Prostate gland (tissue), 2 donors: Measurements from ENCODE around the gene CERKL. TPM values are rescaled to one million over a fixed set of nuclear protein-coding genes. Genes with fewer than 3 reads are reported as not detected.
"Not testable (repeated sequence)": the region's sequence is repeated elsewhere in the genome, so short reads cannot be mapped to it uniquely, and the experiment has no call there.

ENCODE experiments used
- DNase-seq: peaks from one replicate; pipeline ENCODE4 v3.0.0-alpha.2; 2019; ENCODE audit warnings: low spot score
- H3K27ac ChIP-seq, 2 donors: fragments of 200-600 bp; sonication (generic); 2 replicates each; pipeline ENCODE4 v1.5.1; 2017 to 2019
- H3K27me3 ChIP-seq: fragments of 200-600 bp; sonication (generic); replicated peaks from 2 replicates; pipeline ENCODE4 v1.5.1; 2019; ENCODE audit not compliant: insufficient read depth
- H3K36me3 ChIP-seq, 2 donors: fragments of 200-600 bp; sonication (generic); 1 replicate in 1 of 2; 2 replicates in 1 of 2; pipeline versions ENCODE4 v1.5.1 to v1.8.1; 2017 to 2019
- H3K4me1 ChIP-seq: fragments of 200-600 bp; sonication (generic); replicated peaks from 2 replicates; pipeline ENCODE4 v1.5.1; 2019
- H3K4me3 ChIP-seq, 2 donors: fragments of 200-600 bp; sonication (generic); 2 replicates each; pipeline ENCODE4 v1.5.1; 2017 to 2019
- H3K9me3 ChIP-seq: fragments of 200-600 bp; sonication (generic); 2 replicates; pipeline ENCODE4 v1.5.1; 2017
- POLR2A ChIP-seq: fragments of 450-650 bp; IDR thresholded peaks from one replicate; pipeline ENCODE4 v1.6.1; 2016; ENCODE audit warnings: antibody characterized with exemption, mild to moderate bottlenecking
- POLR2AphosphoS5 ChIP-seq: sonication (generic); formaldehyde crosslinking; IDR thresholded peaks from one replicate; pipeline ENCODE4 v1.6.1; 2017; ENCODE audit warnings: antibody characterized with exemption
- WGBS: methylation state at CpG from one replicate; pipeline ENCODE4 v1.1.5; 2018; 5-methylcytosine and 5-hydroxymethylcytosine counted together
- intact Hi-C: fragments of 100-400 bp; cut with DNase I; formaldehyde crosslinking; loops from one replicate; pipeline ENCODE4 v1.14.2; 2022
- total RNA-seq, 2 donors: library from RNA; depleted of rRNA; stranded (reverse); fragments of >200 nt; gene quantifications; one replicate each; pipeline ENCODE4 v1.1.0, GENCODE V29; 2016
- TF ChIP-seq, protein P1 (sequence below), 4 experiments: fragments of 200-600 bp in 2 of 4; fragments of 450-650 bp in 2 of 4; sonication (generic) in 2 of 4; IDR thresholded peaks; 1 replicate in 3 of 4; 2 replicates in 1 of 4; pipeline ENCODE4 v1.5.1; 2016 to 2019; ENCODE audit warnings: antibody characterized with exemption in 4 of 4, mild to moderate bottlenecking in 2 of 4, moderate library complexity in 2 of 4

Gene CERKL, protein sequence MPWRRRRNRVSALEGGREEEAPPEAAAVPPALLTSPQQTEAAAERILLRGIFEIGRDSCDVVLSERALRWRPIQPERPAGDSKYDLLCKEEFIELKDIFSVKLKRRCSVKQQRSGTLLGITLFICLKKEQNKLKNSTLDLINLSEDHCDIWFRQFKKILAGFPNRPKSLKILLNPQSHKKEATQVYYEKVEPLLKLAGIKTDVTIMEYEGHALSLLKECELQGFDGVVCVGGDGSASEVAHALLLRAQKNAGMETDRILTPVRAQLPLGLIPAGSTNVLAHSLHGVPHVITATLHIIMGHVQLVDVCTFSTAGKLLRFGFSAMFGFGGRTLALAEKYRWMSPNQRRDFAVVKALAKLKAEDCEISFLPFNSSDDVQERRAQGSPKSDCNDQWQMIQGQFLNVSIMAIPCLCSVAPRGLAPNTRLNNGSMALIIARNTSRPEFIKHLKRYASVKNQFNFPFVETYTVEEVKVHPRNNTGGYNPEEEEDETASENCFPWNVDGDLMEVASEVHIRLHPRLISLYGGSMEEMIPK
- total RNA-seq = 1 to 10 TPM in 1 of 2 donors, under 1 TPM in 1; 0.55 to 3.9 TPM

DNA sequence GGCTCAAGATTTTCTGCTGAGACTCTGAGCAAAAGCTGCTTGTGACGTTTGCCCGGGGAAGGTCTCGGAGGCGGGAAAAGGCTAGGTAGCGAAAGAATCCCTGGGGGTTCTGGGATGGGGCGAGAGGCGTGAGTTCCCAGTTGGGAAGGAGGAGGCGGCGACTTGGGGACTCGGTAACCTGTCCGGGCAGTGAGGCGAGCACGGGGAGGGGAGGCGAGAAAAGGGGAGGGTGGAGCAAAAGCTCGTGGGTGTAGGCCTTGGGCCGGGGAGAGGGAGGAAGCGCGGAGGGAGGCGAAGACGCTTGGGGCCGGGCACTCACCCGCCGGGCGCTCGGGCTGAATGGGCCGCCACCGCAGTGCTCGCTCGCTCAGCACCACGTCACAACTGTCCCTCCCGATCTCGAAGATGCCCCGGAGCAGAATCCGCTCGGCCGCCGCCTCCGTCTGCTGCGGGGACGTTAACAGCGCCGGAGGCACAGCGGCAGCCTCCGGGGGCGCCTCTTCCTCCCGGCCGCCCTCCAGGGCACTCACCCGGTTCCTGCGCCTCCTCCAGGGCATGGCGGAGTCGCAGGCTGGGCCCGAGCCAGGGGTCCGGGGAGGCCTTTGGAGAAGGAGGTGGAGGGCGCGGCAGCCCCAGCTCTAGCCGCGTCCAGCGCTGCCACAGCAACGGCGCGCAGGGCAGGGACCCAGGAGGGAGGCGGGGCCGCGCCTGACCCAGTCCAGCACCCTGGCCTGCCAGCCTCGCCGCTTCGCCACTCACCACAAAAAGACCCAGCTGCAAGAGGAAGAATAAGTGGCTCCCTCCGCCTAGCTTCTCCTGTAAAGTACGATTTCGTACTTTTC is at the start of gene CERKL:
Gene CERKL (minus strand): TSS at position 656 of the 842 bp plus-strand sequence. CDS start 99 bp downstream, at position 557.
- Histone ChIP-seq H3K36me3 (no peaks in the 10 kb centered on the region), H3K27ac (no peak within 1 kb of the TSS), H3K9me3 (no peaks in the 10 kb centered on the region), H3K4me3 (peak within 1 kb of the TSS; percentile 19 to 37), H3K27me3 (no peaks in the 10 kb centered on the region), H3K4me1 (no peaks in the 10 kb centered on the region)
- WGBS = 3% methylated on average over 70 of the region's 70 CpGs
- TF ChIP-seq POLR2A (no peak), POLR2AphosphoS5 (no peak)
- TF ChIP-seq, protein P1, sequence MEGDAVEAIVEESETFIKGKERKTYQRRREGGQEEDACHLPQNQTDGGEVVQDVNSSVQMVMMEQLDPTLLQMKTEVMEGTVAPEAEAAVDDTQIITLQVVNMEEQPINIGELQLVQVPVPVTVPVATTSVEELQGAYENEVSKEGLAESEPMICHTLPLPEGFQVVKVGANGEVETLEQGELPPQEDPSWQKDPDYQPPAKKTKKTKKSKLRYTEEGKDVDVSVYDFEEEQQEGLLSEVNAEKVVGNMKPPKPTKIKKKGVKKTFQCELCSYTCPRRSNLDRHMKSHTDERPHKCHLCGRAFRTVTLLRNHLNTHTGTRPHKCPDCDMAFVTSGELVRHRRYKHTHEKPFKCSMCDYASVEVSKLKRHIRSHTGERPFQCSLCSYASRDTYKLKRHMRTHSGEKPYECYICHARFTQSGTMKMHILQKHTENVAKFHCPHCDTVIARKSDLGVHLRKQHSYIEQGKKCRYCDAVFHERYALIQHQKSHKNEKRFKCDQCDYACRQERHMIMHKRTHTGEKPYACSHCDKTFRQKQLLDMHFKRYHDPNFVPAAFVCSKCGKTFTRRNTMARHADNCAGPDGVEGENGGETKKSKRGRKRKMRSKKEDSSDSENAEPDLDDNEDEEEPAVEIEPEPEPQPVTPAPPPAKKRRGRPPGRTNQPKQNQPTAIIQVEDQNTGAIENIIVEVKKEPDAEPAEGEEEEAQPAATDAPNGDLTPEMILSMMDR (IDR thresholded peaks at IDR 0.05) = no peak
- peak; percentile 27 for DNase-seq
- intact Hi-C loops = no loop called here

DNA sequence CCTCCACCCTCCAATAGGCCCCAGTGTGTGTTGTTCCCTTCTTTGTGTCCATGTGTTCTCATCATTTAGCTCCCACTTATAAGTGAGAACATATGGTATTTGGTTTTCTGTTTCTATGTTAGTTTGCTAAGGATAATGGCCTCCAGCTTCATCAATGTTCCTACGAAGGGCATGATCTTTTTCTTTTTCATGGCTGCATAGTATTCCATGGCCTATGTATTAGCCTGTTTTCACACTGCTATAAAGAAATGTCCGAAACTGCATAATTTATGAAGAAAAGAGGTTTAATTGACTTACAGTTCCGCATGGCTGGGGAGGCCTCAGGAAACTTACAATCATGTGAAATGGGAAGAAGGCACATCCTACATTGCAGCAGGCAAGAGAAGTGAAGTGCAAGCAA is 45.6 kb upstream of the CERKL start:
- H3K4me3 ChIP-seq, intact Hi-C loops, H3K9me3 ChIP-seq, H3K36me3 ChIP-seq, DNase-seq, H3K4me1 ChIP-seq, H3K27ac ChIP-seq, H3K27me3 ChIP-seq: not testable (repeated sequence)
- WGBS = 91% methylated on average over 3 of the region's 3 CpGs

DNA sequence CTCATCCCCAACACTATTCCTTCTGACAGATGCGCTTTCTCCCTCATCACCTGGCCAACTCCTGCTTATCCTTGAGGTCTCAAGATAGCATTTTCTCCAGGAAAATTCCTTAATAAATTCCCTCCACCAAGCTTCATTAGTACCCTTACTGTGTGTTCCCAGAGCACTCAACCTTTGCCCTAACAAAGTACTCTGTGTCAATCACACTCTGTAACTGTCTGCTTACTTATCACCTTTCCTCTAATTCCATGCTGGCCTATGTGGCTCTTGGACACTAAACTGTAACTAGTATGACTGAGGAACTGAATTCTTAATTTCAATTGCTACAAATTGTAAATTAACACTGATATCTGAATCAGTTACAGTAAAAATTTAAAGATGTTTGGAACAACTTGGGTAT is 41.3 kb upstream of the CERKL start:
- H3K4me3 ChIP-seq = no peak overlapping the region
- no peaks in the 10 kb centered on the region for H3K4me1 ChIP-seq
- TF ChIP-seq, protein P1 (IDR thresholded peaks at IDR 0.05) = no peak
- TF ChIP-seq POLR2A (no peak), POLR2AphosphoS5 (no peak)
- no peaks in the 10 kb centered on the region for H3K27me3 ChIP-seq
- no peak overlapping the region for H3K27ac ChIP-seq
- no peak for DNase-seq
- intact Hi-C loops = no loop called here
- H3K36me3 ChIP-seq = no peaks in the 10 kb centered on the region
- no peaks in the 10 kb centered on the region for H3K9me3 ChIP-seq
- 97% methylated on average over 1 of the region's 1 CpG for WGBS

DNA sequence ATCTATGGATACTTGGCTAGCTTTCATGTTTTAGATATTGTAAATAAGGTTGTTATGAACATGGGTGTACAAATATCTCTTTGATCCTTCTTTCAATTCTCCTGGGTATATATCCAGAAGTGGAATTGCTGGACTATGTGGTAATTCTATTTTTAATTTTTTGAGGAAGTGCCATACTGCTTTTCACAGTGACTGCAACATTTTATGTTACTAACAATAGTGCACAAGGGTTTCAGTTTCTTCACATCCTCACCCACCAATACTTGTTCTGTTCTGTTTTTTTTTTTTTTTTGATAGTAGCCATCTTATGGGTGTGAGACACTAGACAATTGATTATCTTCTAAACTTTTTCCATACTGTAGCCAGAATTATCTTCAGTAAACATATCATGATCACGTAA is 40.7 kb upstream of the CERKL start:
- no peak overlapping the region for H3K27ac ChIP-seq
- no peaks in the 10 kb centered on the region for H3K27me3 ChIP-seq
- DNase-seq = no peak
- no peak overlapping the region for H3K4me3 ChIP-seq
- intact Hi-C loops = no loop called here
- 90% methylated on average over 1 of the region's 1 CpG for WGBS
- TF ChIP-seq POLR2A (no peak), POLR2AphosphoS5 (no peak)
- TF ChIP-seq, protein P1 (IDR thresholded peaks at IDR 0.05) = no peak
- no peaks in the 10 kb centered on the region for H3K9me3 ChIP-seq
- no peaks in the 10 kb centered on the region for H3K36me3 ChIP-seq
- H3K4me1 ChIP-seq = no peaks in the 10 kb centered on the region

DNA sequence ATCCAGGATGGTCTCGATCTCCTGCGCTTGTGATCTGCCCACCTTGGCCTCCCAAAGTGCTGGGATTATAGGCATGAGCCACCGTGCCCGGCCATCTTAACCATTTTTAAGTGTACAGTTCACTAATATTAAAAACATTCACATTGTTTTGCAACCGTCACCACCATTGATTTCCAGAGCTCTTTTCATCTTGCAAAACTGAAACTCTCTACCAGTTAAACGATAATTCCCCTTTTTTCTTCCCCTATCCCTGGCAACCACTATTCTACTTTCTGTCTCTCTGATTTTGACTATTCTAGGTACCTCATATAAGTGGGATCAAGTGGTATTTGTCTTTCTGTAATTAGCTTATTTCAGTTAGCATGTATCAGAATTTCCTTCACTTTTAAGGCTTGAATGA is 40.2 kb upstream of the CERKL start:
- H3K27ac ChIP-seq = no peak overlapping the region
- H3K27me3 ChIP-seq = no peaks in the 10 kb centered on the region
- WGBS = 91% methylated on average over 6 of the region's 6 CpGs
- intact Hi-C loops = no loop called here
- DNase-seq = no peak
- no peaks in the 10 kb centered on the region for H3K9me3 ChIP-seq
- H3K36me3 ChIP-seq = no peaks in the 10 kb centered on the region
- no peak for TF ChIP-seq POLR2AphosphoS5
- TF ChIP-seq, protein P1 (IDR thresholded peaks at IDR 0.05) = no peak
- H3K4me3 ChIP-seq = no peak overlapping the region
- H3K4me1 ChIP-seq = no peaks in the 10 kb centered on the region
